Rectal smooth muscle tissue (tissue), 1 donor: ENCODE measurements around the gene KIF13A.
"Not testable (repeated sequence)": the region's sequence is repeated elsewhere in the genome, so short reads cannot be mapped to it uniquely, and the experiment has no call there.

ENCODE experiments used
- H3K27ac ChIP-seq: one replicate; pipeline ENCODE4 v1.7.0; 2013; ENCODE audit warnings: low read depth, low read length, inconsistent platforms
- H3K27me3 ChIP-seq: one replicate; pipeline ENCODE4 v1.7.0; 2013; ENCODE audit warnings: low read length; ENCODE audit not compliant: control insufficient read depth, insufficient read depth
- H3K36me3 ChIP-seq: one replicate; pipeline ENCODE4 v1.7.0; 2013; ENCODE audit warnings: low read length; ENCODE audit not compliant: control insufficient read depth, insufficient read depth
- H3K4me1 ChIP-seq: one replicate; pipeline ENCODE4 v1.7.0; 2013; ENCODE audit warnings: low read length; ENCODE audit not compliant: control insufficient read depth, insufficient read depth
- H3K4me3 ChIP-seq: one replicate; pipeline ENCODE4 v1.7.0; 2013; ENCODE audit warnings: low read length
- H3K9ac ChIP-seq: one replicate; pipeline ENCODE4 v1.7.0; 2013; ENCODE audit warnings: low read length

Gene KIF13A

DNA sequence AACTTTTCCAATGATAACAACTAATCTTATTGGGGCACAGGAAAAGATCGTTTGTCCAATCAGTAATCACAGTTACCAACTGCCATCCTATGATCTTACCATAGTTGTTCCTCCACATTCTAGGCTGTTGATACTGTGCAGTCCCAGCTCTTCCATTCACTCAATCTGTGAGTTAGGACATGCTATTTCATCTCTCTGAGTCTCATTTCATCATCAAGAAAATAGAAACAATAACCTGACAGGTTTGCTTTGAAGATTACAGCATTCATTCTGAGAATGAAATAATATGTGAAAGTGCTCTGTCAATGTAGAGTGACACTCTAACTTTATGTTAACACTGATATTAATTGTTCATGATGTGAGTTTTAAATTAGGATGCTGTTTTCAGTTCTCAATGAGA is 89.8 kb downstream of the KIF13A start:
- H3K36me3 ChIP-seq, result peaks cover 4% of the 10 kb centered on the region
- H3K4me3 ChIP-seq, result no peak overlapping the region
- no peak overlapping the region for H3K9ac ChIP-seq
- no peak overlapping the region for H3K27ac ChIP-seq
- H3K4me1 ChIP-seq, result no peaks in the 10 kb centered on the region
- H3K27me3 ChIP-seq, result no peaks in the 10 kb centered on the region

- H3K27ac ChIP-seq, result no peak overlapping the region
- no peaks in the 10 kb centered on the region for H3K27me3 ChIP-seq
- peaks cover 4% of the 10 kb centered on the region for H3K36me3 ChIP-seq
Observed at GRCh38 chr6:17894905-17895304, 92.5 kb downstream of the KIF13A start.

GRCh38 chr6:17894191-17894590 is 93.2 kb downstream of the KIF13A start:
- Histone ChIP-seq H3K4me3 (no peak overlapping the region), H3K9ac (no peak overlapping the region), H3K36me3 (peaks cover 4% of the 10 kb centered on the region), H3K4me1 (no peaks in the 10 kb centered on the region), H3K27me3 (no peaks in the 10 kb centered on the region), H3K27ac (no peak overlapping the region)

More at GRCh38 chr6:17894905-17895304, 92.5 kb downstream of the KIF13A start:
- Histone ChIP-seq H3K4me3 (no peak overlapping the region), H3K9ac (no peak overlapping the region), H3K4me1 (no peaks in the 10 kb centered on the region)

- no peaks in the 10 kb centered on the region for H3K27me3 ChIP-seq
- no peak overlapping the region for H3K27ac ChIP-seq
- no peak overlapping the region for H3K4me3 ChIP-seq
- H3K36me3 ChIP-seq, result peaks cover 4% of the 10 kb centered on the region
- H3K4me1 ChIP-seq, result no peaks in the 10 kb centered on the region
- no peak overlapping the region for H3K9ac ChIP-seq
Observed at GRCh38 chr6:17892097-17892686, 95.2 kb downstream of the KIF13A start.

DNA sequence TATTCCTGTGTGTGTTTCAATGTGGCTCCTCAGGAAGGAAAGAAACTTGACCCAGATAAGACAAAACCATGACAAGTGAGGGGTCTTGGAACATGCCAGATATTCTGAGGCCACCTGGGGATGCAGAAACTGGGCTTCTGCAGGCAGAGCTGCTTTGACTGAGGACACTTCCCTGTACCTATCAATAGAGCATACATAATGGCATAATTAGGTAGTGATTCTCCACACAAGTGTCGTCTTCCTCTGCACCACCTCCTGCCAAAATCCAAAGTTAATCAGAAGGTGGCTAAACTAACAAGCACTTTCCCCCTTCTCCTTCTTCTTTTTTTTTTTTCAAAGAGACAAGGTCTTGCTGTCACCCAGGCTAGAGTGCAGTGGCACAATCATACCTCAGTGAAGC is 97.1 kb downstream of the KIF13A start:
- Histone ChIP-seq H3K9ac (no peak overlapping the region), H3K4me3 (no peak overlapping the region), H3K27me3 (no peaks in the 10 kb centered on the region), H3K4me1 (peaks cover 2% of the 10 kb centered on the region), H3K36me3 (peaks cover under 1% of the 10 kb centered on the region), H3K27ac (no peak overlapping the region)

- H3K4me1 ChIP-seq, H3K9ac ChIP-seq, H3K36me3 ChIP-seq, H3K27me3 ChIP-seq, H3K27ac ChIP-seq, H3K4me3 ChIP-seq: not testable (repeated sequence)
Observed at GRCh38 chr6:17889777-17890176, 97.7 kb downstream of the KIF13A start.

DNA sequence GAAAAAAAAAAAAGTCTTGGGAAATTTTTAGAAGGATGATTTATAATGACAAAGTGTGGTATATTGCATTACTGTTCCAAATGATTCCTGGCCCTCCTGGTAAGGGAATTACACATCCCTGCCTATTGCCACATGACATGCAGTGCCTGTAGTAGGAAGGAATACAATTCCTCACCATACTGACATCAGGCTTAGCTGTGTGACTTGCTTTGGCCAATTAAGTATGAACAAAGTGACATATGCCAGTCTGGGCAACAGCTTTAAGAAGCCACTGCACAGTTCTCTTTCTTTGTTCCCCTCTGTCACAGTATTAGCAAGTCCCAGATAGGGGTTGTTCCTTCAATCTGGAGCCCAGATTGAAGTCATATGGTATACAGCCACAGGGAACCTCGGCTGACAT is 100.5 kb downstream of the KIF13A start:
- Histone ChIP-seq H3K27ac (no peak overlapping the region), H3K36me3 (no peaks in the 10 kb centered on the region), H3K9ac (no peak overlapping the region), H3K4me1 (peaks cover 7% of the 10 kb centered on the region), H3K4me3 (no peak overlapping the region), H3K27me3 (no peaks in the 10 kb centered on the region)

GRCh38 chr6:17885889-17886576 is 101.4 kb downstream of the KIF13A start:
- Histone ChIP-seq H3K27me3 (no peaks in the 10 kb centered on the region), H3K27ac (no peak overlapping the region), H3K4me1 (peaks cover 7% of the 10 kb centered on the region), H3K9ac (no peak overlapping the region), H3K4me3 (no peak overlapping the region), H3K36me3 (no peaks in the 10 kb centered on the region)

DNA sequence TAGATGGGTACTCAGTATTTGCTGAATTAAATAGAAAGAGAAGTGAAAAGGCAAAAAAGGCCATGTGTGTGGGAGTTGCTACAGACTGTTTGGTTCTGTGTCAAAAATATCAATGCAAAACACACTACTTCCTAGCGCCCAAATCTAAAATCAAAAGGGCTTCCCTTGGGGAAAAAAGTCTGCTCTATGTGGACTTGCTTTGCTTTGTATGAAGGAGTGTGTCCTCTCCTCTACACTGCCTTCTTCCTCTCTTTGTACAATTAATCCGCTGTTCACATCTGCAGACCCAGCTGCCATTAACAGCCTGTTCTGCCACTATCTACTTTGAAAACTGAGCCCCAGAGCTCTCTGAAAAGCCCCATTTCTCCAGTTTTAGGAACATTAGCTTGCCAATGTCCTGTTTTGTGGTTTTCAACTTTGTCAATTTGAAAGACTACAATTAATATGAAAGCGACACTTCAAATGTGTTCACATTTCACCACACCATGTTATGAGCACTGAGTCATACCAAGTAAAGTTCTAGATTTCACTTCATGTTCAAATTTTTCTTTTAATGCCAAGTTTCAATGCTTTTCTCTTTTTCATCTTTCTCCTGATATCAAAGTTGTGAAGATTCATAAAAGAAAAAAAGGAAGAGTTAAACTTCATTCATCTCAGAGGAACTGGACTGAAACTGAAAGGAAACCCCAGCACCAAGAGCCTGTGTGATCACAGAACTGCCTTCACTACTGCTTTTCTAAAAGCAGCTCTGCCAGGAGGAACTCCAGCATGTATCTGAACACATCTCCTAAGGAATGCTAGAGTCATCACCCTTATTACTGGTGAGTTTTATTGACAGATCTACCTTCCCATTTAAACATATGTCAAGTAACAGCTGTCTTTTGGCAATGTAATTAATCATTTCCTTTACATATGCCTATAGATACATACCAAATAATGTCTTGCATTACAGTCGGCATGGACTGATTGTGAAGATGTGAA is 102.6 kb downstream of the KIF13A start:
- H3K27me3 ChIP-seq, result no peaks in the 10 kb centered on the region
- no peaks in the 10 kb centered on the region for H3K36me3 ChIP-seq
- H3K4me1 ChIP-seq, result peaks cover 7% of the 10 kb centered on the region
- no peak overlapping the region for H3K4me3 ChIP-seq
- no peak overlapping the region for H3K27ac ChIP-seq
- no peak overlapping the region for H3K9ac ChIP-seq

DNA sequence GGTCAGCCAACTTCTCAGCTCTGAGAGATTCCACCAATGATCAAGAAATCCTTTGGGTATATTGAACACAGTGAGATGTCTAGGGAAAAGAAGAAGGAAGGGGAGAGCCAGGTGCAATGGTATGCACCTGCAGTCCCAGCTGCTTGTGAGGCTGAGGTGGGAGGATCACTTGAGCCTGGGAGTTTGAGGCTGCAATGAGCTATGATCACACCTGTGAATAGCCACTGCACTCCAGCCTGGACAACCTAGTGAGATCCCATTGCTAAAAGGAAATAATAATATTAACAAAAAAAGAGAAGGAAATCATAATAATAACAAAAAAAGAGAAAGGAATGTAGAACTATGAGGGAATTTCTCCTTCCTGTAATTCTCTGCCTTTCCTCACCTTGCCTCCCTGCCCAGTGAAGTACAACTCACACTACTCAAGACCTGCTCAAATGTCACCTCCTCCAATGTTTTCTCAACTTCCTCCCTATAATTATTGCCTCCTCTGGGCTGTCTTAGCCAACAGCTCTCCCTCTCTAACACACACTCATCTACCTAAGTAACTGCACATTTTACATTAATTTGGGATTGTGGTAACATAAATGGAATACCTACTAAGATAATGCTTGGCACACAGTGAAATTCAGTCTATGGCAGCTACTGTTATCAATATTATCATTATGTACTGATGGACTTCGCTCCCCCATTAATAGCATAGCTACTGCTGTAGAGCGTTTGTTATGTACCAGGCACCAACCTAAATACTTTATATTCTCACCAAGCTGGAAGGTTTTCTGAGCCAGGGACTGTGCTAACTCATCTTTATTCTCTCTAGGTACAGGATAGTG is 103.6 kb downstream of the KIF13A start:
- no peak overlapping the region for H3K4me3 ChIP-seq
- no peak overlapping the region for H3K27ac ChIP-seq
- no peaks in the 10 kb centered on the region for H3K27me3 ChIP-seq
- no peaks in the 10 kb centered on the region for H3K36me3 ChIP-seq
- peaks cover 13% of the 10 kb centered on the region for H3K4me1 ChIP-seq
- H3K9ac ChIP-seq, result no peak overlapping the region

- no peak overlapping the region for H3K9ac ChIP-seq
- no peak overlapping the region for H3K27ac ChIP-seq
- H3K27me3 ChIP-seq, result no peaks in the 10 kb centered on the region
- H3K4me3 ChIP-seq, result no peak overlapping the region
- peaks cover 20% of the 10 kb centered on the region for H3K4me1 ChIP-seq
- no peaks in the 10 kb centered on the region for H3K36me3 ChIP-seq
Observed at GRCh38 chr6:17881085-17881858, 106.2 kb downstream of the KIF13A start.
